Measurements from ENCODE around the gene NOL9.

DNA sequence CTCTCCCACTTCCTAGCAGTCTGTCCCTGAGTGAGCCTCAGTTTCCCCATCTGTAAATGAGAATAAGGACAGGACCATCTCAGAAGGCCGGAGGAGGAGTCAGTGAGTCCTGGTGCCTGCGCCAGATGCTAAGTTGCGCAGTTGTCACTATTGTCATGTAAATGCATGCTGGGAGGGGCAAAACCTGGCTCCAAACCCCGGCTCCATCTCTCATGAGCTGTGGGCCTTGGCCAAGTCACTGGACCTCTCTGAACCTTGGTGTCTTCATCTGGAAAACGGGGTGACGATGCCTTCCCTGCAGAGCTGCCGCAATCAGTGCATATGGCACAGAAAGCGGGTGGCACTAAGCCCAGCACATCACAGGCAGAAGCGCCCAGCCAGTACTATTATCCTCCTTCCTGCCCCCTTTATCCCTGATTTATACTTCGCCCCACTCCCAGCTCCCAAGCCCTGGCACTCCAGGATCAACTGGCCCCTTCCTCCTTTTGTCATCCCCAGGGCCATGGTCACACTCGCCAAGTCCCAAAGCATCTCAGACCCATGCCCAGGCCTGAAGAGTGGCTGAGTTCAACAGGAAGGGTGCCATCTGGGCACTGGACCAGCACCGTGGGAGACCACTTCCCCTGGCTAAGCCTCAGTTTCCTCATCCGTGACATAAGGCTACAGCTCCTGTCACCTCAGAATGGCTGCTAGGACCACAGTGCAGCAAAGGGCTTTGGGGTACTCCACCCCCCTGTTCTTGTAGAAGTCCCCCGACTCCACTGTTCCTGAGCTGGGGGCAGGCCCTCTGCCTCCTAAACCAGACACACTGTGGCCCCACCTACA is 58.6 kb downstream of the NOL9 start:
- TF ChIP-seq SP1 (CRISPR knock-in tag; IDR thresholded peaks at IDR 0.05) (no peak), CHD2 (IDR thresholded peaks at IDR 0.05; ENCODE audit: low read depth, low read length) (no peak)
